ENCODE results near the gene GRIN2C.

Gene GRIN2C

GRCh38 chr17:74796211-74796610, 63.5 kb downstream of the GRIN2C start:
- DNase-seq = no peak

- DNase-seq = no peak
Measured at GRCh38 chr17:74795327-74796020, 64.2 kb downstream of the GRIN2C start.

DNA sequence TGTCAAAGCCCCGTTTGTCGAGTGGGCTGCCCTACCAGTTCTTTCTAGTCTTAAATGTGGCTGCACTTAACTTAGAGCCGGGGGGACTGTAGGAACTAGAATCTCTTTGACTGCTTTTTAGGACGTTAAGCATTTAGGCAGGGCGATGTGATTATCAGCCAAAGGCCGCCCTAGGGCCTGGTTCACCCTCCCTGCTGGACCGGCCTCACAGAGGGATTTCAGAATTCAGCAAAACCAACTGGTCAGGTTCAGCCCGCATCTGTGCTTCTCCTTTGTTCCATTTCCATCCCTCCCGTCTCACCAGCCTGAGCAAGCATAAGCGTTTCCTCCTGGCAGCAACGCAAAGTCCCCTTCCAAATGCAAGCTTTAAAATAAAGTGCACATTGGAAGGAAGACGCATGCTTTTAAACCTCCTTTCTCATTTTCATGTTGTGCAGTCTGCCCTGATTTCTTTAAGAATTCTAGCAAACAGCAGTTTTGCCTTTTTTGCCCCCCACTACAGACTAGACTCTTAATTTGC, 67.0 kb downstream of the GRIN2C start:
- DNase-seq = no peak

Data from NCI-H82 (cell line).